AG04449 (cell line): ENCODE results near the gene MYO5A.

Experiments used
- CTCF ChIA-PET: fragments of 350-600 bp; formaldehyde crosslinking; extraction: SDS; loops from one replicate; lab custom pipeline; 2021; ENCODE audit warnings: antibody characterized with exemption; lab: Yijun Ruan, JAX
- POLR2A ChIA-PET: fragments of 400-600, 350-600 bp; formaldehyde crosslinking; extraction: SDS; loops from one replicate; lab custom pipeline; 2020; ENCODE audit warnings: antibody characterized with exemption, inconsistent platforms; lab: Yijun Ruan, JAX
- DNase-seq: peaks from one replicate; pipeline ENCODE4 v3.0.0-alpha.2; 2010; ENCODE audit warnings: low read depth, low spot score
- H3K4me3 ChIP-seq: 2 replicates; pipeline ENCODE4 v1.5.1; 2011; ENCODE audit warnings: low read depth, mild to moderate bottlenecking, control low read depth, low read length
- CTCF ChIP-seq: IDR thresholded peaks from one replicate; pipeline ENCODE4 v1.5.1; 2011; ENCODE audit warnings: mild to moderate bottlenecking, moderate library complexity, low read length, control low read depth, inconsistent platforms; ENCODE audit not compliant: insufficient read depth; ENCODE audit errors: missing control alignments

The MYO5A gene

GRCh38 chr15:52499506-52499905 lies 29.2 kb downstream of the MYO5A start:
- no peak for TF ChIP-seq CTCF
- H3K4me3 ChIP-seq, result no peak overlapping the region
- ChIA-PET POLR2A (no interaction called here), CTCF (no interaction called here)
- no peak for DNase-seq

- H3K4me3 ChIP-seq, result no peak overlapping the region
- ChIA-PET CTCF (no interaction called here), POLR2A (interaction anchor here (0.6 kb wide), 1 partner anchor 27 kb away, joined by 3 read pairs; no protein-coding TSS in a partner anchor)
- no peak for TF ChIP-seq CTCF
- DNase-seq, result no peak
Observed at GRCh38 chr15:52498706-52499105, 30.0 kb downstream of the MYO5A start.

GRCh38 chr15:52496776-52497470 lies 31.8 kb downstream of the MYO5A start:
- no peak for DNase-seq
- CTCF ChIA-PET, result interaction anchor here (0.7 to 2.2 kb wide), 3 partner anchors 9 to 32 kb away, joined by 3 to 8 read pairs (median 7); partner anchors contain the start of gene MYO5A
- no peak overlapping the region for H3K4me3 ChIP-seq
- POLR2A ChIA-PET, result no interaction called here
- no peak for TF ChIP-seq CTCF

- no peak overlapping the region for H3K4me3 ChIP-seq
- no peak for DNase-seq
- no peak for TF ChIP-seq CTCF
- CTCF ChIA-PET, result interaction anchor here (1.9 to 2.2 kb wide), 2 partner anchors 10 to 33 kb away, joined by 7 to 8 read pairs; partner anchors contain the start of gene MYO5A
- POLR2A ChIA-PET, result interaction anchor here (0.6 kb wide), 1 partner anchor 73 kb away, joined by 3 read pairs; the partner anchor contains the start of gene ARPP19
Observed at GRCh38 chr15:52496175-52496574, 32.5 kb downstream of the MYO5A start.

GRCh38 chr15:52495125-52495524 lies 33.6 kb downstream of the MYO5A start:
- no peak for DNase-seq
- POLR2A ChIA-PET, result no interaction called here
- H3K4me3 ChIP-seq, result no peak overlapping the region
- CTCF ChIA-PET, result interaction anchor here (2.2 kb wide), 1 partner anchor 34 kb away, joined by 7 read pairs; the partner anchor contains the start of gene MYO5A
- TF ChIP-seq CTCF, result no peak

- no peak for DNase-seq
- no peak for TF ChIP-seq CTCF
- no peak overlapping the region for H3K4me3 ChIP-seq
- ChIA-PET POLR2A (no interaction called here), CTCF (no interaction called here)
Observed at GRCh38 chr15:52493968-52494367, 34.7 kb downstream of the MYO5A start.
